GM21526 (cell line): ENCODE data around the gene ILDR1.

Experiments
- ATAC-seq: cut with Tn5 transposase; IDR thresholded peaks from one replicate; pipeline ENCODE4 v1.9.1; 2021; ENCODE audit warnings: moderate library complexity; ENCODE audit not compliant: unreplicated experiment, low FRiP score

ILDR1 gene

GRCh38 chr3:121995161-121996137, 26.6 kb downstream of the ILDR1 start:
- ATAC-seq = no peak

DNA sequence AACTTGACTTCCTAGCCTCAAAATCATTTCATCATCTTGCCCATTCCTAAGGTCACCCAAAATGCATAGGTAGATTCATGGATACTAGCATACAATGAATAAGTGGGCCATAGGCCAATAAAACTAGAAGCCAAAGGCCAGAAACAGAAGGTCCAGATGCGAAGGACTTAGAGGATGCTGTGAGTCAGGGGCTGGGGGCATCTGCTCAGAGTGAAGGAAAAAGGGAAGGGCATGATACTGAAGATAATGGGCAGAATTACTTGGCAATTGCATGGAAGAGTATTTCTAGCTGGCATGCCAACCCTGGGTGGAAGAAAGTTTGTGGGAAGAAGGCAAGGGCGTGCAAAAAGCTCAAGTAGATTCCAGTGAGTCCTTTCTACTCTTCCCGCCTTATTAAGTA, 27.5 kb downstream of the ILDR1 start:
- no peak for ATAC-seq

DNA sequence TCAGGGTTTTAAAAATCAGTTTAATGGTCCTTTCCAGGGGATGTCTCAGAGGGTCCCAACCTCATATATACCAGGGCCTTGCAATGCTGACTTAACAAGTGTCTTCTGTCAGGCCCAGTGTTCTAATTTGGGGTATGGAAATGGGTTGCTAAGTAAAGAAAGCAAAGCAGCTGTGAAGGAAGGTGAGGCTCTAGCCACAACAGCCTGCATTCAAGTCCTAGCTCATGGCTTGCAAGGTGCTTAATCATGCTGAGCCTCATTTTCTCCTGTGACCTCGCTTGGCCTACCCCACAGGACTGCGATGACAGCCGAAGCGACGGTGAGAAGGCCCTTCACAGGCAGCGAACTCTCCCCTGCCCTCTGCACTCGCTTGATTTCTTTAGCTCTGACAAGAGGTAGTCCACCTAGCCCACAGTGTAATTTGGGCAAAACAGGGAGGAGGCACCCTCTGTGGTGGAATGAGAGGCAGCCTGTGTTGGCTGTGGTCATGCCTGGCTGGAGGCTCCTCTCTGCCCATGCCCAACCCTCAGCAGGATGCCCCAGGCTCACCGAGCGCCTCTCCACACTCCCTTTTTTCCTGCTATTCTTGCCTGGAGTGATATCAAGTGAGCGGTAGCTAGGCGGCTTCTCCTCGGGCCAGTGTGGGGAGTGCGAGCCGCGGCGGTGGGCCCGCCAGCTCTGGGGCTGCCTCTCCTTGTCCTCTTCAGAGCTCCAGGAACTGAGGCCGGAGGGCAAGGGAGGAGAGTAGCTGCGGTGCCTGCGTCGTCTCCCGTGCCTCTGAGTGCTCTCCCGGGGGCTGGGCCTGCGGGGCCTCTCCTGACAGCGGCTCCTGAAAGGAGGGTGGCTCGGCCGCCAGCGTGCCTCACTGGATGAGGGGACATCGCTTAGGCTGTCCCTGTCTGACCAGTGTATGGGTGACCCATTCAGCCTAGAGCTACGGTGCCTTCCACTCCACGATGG, 29.2 kb downstream of the ILDR1 start:
- peak; percentile 60 for ATAC-seq

GRCh38 chr3:121989943-121990342, 32.1 kb downstream of the ILDR1 start:
- ATAC-seq = no peak

- no peak for ATAC-seq
Measured at GRCh38 chr3:121988146-121988545, 33.9 kb downstream of the ILDR1 start.

- no peak for ATAC-seq
Measured at GRCh38 chr3:121985846-121986245, 36.2 kb downstream of the ILDR1 start.

DNA sequence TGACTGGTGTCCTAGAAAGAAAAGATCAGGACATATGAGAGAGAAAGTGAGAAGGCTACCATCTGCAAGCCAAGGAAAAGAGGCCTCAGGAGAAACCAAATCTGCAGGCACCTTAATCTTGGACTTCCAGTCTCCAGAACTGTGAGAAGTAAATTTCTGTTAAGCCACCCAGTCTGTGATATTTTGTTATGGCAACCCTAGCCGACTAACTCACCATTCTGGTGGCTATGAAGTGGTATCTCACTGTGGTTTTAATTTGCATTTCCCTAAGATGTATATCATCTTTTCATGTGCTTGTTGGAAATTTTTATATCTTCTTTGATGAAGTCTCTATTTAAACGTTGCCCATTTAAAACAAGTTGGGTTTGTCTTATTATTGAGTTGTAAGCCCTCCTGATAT, 40.6 kb downstream of the ILDR1 start:
- ATAC-seq = no peak

DNA sequence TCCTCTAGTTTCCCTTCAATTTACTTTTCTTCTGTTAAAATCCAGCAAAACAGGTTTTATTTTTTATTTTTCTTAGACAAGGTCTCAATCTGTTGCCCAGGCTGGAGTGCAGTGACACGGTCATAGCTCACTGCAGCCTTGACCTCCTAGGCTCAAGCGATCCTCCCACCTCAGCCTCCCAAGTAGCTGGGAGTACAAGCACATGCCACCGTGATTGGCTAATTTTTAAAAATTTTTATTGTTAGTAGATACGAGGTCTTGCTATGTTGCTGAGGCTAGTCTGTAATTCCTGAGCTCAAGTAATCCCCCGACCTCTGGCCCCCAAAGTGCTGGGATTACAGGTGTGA, 41.6 kb downstream of the ILDR1 start:
- no peak for ATAC-seq

DNA sequence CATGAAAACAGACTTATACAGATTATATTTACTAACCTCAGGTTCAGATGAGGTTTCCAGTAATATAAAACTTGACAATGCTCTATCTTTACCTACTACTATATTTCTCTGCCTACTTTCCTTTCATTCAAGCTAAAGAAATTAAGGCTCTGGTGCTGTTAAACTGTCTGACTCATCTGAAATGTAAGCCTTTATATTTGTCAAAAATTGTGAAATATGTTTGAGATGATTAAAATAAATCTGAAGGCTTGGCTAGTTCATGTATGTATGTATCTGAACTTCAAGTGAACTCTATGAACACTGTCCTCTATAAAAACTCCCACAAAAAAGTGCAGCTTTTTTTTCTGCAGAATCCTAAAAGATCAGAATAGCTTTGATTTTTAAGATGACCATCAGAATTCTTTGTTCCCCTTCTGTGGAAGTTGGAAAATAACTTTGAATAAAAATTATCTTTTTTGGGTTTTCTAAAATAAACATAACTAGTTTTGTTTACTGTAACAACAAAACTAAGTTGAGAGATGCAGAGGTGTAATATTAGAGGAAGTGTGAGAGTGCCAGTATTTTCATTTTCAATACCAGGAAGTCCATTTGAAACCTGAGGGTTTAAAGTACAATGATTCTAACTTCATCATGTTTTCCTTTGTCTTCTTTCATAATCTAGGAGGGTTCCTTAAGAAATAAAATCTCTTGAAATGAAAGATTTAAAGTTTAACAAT, 42.2 kb downstream of the ILDR1 start:
- peak; percentile 68 for ATAC-seq

- ATAC-seq = no peak
Measured at GRCh38 chr3:121979246-121979645, 42.8 kb downstream of the ILDR1 start.

GRCh38 chr3:121976727-121977126, 45.3 kb downstream of the ILDR1 start:
- no peak for ATAC-seq

DNA sequence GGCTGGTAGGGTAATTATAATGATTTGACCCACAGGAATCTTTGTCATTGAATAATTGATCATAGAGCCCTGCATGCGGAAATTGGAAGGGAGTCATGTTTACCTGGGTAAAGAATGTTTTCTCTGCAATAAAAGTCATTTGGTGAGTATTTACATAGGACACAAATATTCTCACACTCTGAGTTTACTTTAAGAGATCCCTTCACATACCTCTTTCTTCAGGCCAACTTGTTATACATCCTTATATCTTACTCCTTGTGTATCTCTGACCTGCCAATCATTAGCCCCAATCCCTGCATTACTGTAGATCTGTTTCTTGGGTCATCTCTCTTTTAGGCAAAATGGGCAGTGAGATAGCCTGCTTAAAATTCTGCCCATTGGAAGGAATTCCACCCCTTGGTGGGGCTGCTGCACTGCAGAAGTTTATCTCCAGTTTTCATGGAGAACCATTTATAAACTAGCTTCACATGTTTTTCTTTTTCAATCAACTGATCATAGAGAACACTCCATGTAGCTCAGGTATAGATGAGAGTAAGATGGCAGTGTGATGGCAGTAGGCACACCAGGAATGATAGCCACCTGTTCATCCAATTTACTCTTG, 46.2 kb downstream of the ILDR1 start:
- ATAC-seq = no peak

GRCh38 chr3:121974601-121975111, 47.4 kb downstream of the ILDR1 start:
- no peak for ATAC-seq

DNA sequence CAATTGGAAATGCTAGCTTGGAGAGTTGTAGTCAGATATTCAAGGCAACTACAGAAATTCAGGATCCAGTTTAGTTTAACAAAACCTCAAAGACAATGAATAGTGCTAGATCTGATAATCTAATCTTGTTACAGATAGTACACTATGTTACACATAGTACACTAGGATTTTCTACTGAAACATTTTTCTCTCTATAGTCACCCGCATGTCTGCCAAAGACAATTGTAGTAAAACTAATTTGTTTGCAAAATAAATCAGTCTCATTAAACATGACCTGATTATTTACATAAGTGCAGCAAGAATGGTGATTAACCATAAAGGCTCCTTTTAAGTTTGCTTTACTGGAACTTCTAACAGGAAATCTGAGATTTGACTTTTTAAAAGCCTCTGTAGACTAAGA, 52.0 kb downstream of the ILDR1 start:
- no peak for ATAC-seq

- no peak for ATAC-seq
Measured at GRCh38 chr3:121969631-121970030, 52.4 kb downstream of the ILDR1 start.

DNA sequence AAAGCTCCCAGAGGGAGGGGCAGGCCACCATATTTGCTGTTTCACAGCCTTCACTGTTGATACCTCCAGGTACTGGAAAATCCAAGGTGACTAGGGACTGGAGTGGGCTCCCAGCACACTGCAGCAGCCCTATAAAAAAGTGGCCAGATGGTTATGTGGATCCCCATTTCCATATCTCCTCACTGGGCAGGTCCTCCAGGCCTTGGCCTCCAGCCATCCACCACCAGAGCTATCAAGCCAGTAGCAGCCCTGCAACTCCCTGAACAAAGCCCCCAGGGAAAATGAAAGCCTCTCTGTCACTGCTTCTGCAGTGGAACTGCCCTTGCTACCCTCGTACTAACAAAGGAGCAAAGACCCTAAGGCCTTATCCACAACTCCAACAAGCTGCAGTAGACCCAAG, 58.4 kb downstream of the ILDR1 start:
- ATAC-seq = no peak

DNA sequence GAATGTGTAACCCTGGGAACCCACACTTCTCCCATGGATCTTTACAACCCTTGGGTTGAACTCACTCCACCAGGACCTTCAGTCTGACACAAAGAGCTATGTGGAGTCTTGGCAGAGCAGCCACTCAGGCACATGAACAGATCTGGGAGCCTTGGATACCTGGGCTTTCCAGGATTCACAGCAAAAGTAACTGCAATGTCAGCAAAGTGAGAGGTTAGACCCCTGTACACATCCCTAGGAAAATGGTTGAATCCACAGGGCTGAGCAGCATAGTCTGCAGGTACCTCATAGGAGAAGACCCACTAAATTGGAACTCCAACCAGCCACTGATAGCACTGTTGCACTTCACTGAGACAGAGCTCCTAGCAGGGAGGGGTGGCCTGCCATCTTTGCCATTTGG, 59.6 kb downstream of the ILDR1 start:
- ATAC-seq = no peak

DNA sequence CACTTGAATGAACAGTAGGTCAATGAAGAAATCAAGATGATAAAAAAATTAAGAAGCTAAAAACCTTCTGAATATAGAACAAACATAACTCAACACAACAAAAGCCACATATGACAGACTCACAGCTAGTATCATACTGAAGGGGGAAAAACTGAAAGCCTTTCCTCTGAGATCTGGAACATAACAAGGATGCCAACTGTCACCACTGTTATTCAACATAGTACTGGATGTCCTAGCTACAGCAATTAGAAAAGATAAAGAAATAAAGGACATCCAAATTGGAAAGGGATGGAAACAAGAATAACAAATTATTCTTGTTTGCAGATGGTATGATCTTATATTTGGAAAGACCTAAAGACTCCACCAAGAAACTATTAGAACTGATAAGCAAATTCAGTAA, 60.8 kb downstream of the ILDR1 start:
- no peak for ATAC-seq

- ATAC-seq = no peak
Measured at GRCh38 chr3:121958801-121959200, 63.2 kb downstream of the ILDR1 start.
